ENCODE data around the gene SPATA17.
"Not testable (repeated sequence)": the region's sequence is repeated elsewhere in the genome, so short reads cannot be mapped to it uniquely, and the experiment has no call there.

SPATA17 gene

DNA sequence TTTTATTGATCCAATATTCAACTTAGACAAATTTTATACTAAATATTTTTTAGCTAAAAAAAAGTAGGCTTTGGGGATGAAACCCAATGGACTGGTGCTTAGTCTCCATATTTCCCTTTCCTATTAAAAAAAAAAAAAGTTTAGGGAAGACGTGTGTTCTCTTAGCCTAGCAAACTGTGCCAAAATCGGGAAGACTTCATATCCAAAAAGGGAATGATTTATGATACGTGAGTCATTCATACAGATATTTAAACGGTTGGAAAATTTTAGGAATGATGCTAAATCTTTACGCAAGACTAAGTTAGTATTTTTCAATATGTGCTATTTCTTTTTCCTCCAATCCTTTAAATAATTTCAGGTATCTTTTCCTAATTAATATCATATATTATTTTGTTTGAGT, 50.7 kb downstream of the SPATA17 start:
- no peak for DNase-seq (ENCODE audit: low spot score)

- DNase-seq (ENCODE audit: low spot score) = no peak
Observed at GRCh38 chr1:217687511-217687910, 56.4 kb downstream of the SPATA17 start.

DNA sequence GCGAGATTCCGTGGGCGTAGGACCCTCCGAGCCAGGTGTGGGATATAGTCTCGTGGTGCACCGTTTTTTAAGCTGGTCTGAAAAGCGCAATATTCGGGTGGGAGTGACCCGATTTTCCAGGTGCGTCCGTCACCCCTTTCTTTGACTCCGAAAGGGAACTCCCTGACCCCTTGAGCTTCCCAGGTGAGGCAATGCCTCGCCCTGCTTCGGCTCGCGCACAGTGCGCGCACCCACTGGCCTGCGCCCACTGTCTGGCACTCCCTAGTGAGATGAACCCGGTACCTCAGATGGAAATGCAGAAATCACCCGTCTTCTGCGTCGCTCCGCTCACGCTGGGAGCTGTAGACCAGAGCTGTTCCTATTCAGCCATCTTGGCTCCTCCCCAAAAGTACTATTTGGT, 65.0 kb downstream of the SPATA17 start:
- not testable (repeated sequence) for DNase-seq (ENCODE audit: low spot score)

DNA sequence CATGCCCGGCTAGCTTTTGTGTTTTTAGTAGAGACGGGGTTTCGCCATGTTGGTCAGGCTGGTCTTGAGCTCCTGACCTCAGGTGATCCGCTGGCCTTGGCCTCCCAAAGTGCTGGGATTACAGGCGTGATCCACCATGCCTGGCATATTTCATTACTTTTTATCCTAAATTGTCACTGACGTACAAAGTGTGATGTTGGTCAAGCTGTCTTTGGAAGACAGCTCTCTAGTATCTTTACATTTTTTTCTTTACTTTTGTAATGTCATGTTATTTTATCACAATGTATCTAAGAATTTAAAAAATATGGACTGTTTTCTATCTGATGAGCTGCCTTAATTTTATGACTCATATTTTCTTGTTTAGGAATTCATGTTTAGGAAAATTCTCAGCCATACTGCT, 72.2 kb downstream of the SPATA17 start:
- no peak for DNase-seq (ENCODE audit: low spot score)

DNA sequence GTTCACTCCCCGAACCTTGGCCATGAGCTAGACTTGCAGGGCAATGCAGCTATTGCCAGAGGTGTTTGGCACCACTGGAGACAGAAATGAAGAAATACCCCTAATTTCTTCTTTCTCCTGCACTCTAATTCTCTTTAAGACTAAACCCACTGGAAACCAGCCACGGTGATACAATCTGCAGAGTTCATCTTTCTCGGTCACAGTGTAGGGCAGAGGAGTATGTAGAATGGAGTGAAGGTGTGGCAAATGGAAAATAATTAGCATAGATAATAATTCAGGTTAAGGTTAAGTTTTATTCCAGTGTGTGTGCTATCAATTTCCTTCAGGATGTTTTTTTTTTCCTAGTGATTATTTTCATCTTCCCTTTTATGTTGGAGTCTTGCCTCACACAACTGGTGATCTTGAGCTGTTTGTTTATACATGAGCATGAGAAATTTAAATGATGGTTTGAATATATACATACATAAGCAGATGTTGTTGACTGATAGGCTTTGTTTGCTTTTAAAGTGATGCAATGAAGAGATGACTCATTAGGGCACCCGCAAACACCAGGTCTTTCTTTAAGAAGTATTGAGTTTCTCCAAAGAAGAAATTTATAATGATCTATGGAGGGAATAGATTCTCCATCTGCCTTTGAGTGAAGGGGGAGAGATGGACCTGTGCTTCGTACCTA, 81.9 kb downstream of the SPATA17 start:
- no peak for DNase-seq (ENCODE audit: low spot score)

DNA sequence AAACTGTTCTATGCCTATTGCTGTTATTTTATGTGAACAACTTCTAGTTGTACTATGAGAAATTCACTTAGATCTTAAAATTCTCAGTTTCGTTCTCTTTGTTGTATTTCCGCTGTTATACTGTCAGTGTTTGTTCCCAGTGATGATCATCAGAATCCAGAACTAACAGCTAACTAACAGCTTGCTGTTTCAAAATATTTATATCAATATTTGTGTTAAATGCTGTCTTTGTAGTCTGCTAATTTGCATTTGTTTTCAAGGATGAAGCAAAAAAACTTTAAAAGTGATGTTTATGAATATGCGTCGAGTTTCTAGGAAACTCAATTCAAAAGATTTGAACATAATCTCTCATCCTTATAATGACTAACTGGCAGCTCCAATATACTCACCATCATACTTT, 84.5 kb downstream of the SPATA17 start:
- no peak for DNase-seq (ENCODE audit: low spot score)

- DNase-seq (ENCODE audit: low spot score) = no peak
Observed at GRCh38 chr1:217717959-217718358, 86.8 kb downstream of the SPATA17 start.

GRCh38 chr1:217718873-217719272, 87.7 kb downstream of the SPATA17 start:
- DNase-seq (ENCODE audit: low spot score) = no peak

GRCh38 chr1:217721692-217722091, 90.5 kb downstream of the SPATA17 start:
- DNase-seq (ENCODE audit: low spot score) = no peak

GRCh38 chr1:217734973-217735372, 103.8 kb downstream of the SPATA17 start:
- no peak for DNase-seq (ENCODE audit: low spot score)

GRCh38 chr1:217747156-217747769, 116.1 kb downstream of the SPATA17 start:
- no peak for DNase-seq (ENCODE audit: low spot score)

GRCh38 chr1:217769768-217770167, 138.6 kb downstream of the SPATA17 start:
- DNase-seq (ENCODE audit: low spot score) = no peak

DNA sequence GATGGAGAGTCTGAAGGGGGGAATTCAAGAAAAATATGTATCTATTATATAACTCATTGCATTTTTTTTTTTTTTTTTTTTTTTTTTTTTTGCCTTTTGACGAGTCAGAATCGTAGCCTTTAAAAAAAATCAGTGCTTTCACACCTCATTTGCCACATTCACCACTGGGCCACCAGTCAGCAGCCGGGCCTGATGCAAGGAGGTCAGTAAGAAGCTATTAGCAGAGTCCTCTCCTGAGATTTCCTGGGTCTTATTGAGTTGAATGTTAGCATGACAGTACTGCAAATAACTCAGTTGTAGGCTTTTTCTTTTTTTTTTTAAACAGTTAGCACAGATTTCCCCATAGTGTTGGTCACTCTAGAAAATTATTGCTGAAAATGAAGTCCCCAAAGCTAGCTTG, 139.8 kb downstream of the SPATA17 start:
- DNase-seq (ENCODE audit: low spot score) = no peak

DNA sequence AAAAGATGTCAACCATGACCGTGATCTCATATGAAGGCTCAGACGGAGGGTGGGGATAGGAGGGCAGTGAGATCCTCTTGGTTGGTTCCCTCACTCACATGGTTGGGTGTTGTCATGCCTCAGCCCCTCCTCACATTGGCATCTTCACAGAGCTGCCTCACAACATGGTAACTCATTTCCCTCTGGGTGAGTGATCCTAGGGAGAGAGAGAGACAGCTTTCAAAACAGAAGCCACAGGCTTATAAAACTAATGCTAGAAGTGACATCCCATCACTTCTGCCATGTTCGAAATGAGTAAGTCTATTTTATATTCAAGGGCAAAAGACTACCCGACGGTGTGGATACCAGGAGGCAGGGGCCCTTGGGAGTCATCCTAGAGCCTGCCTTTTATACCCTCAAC, 145.5 kb downstream of the SPATA17 start:
- no peak for DNase-seq (ENCODE audit: low spot score)

GRCh38 chr1:217781056-217781455, 149.9 kb downstream of the SPATA17 start:
- no peak for DNase-seq (ENCODE audit: low spot score)

- DNase-seq (ENCODE audit: low spot score) = no peak
Observed at GRCh38 chr1:217791091-217791490, 159.9 kb downstream of the SPATA17 start.

DNA sequence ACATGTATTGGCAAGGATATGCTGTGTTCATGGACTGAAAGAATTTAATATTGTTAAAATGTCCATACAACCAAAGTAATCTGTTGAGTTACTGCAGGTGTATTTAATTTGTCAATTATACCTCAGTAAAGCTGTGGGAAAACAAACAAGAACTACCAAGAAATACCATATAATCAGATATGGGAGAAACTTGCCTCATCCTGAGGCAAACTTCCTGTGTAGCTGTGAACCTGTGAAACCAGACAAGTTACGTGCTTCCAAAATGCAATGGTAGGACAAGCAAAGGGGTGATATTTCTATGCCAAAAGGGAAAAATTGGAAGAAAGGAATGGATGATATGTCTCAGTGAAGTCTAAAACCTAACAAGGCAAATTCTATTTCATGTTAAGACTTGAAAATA, 174.6 kb downstream of the SPATA17 start:
- DNase-seq (ENCODE audit: low spot score) = no peak

DNA sequence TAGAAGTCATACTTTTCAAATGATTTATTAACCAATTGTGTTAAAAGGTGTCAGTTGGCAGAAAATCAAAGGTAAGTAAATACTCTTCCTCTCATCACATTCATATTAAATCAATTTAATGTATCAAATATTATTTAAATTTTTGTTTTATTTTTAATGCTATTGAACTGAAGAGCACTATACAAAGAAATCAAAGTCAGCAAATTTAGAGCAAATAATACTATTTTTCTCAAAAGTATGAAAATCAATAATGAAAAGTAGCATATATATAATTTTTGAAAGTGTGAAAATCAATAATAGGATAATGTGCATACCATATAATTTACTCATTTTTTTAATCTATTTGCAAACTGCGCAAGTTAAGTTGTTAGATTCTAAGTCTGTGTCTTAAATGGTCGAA, 181.0 kb downstream of the SPATA17 start:
- DNase-seq (ENCODE audit: low spot score) = no peak

DNA sequence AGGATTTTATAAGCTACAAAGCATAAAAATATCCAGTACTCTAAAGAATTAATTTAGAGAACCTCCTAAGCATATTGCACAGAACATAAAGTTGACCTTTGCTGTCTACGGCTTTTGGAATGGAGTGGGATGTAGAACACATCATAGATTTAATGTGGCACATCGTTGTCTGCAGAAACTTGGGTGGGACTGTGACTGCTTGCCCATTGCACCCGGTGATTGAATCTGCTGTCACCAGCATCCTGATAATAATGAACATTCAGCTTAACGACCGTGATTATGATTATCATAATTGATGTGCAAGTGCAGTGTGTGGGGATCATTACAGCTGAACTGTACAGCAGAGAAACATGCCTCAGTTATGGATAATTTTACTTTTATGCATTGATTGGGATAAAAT, 181.9 kb downstream of the SPATA17 start:
- DNase-seq (ENCODE audit: low spot score) = no peak

GRCh38 chr1:217837691-217838090, 206.5 kb downstream of the SPATA17 start:
- no peak for DNase-seq (ENCODE audit: low spot score)

DNA sequence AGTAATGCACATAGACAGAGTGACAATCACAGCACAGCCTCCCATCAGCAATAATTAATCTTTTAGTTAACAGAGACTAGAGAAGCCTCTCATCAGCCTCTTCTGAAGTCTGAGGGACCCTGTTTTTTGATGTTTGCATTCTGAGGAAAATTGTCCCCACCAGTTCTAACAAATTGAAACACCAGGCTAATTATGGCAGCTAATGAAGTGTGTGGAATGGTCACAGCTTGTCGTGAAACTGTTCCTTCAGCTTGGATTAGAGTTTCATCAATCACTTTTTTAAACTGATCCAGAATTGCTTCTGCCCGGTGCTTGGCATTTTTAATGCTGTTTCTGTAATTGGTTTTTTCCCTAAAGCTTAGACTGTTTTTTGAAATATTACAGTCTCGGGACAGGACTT, 208.0 kb downstream of the SPATA17 start:
- DNase-seq (ENCODE audit: low spot score) = no peak

DNA sequence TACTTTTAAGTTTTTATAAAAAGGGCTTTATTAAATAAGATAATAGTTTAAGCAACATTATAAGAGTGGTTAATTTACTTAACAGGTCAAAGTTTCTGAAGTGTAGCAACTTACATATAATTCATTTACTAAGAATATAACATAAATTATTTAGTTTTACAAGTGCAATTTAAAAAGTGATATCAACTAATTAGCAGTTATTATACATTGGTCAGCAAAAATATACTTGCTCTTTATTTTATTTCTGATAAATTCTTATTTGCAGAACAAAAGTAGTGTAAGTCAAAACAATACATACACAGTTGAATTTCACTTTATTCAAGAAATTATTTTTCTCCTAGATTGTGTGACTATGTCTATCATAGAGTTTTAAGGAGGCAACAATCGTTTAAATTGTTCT, 215.6 kb downstream of the SPATA17 start:
- no peak for DNase-seq (ENCODE audit: low spot score)

DNA sequence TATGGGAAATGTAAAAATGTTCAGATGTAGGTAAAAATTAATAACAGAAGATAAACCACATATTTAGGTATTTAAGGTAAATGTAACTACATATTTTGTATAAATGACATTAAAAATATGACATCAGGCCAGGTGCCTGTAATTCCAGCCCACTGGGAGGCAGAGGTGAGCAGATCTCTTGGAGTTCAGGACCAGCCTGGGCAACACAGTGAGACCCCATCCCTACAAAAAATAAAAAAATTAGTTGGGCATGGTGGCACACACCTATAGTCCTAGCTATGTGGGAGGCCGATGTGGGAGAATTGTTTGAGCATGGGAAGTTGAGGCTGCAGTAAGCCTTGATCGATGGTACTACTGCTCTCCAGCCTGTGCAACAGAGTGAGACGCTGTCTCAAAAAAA, 216.5 kb downstream of the SPATA17 start:
- DNase-seq (ENCODE audit: low spot score) = no peak

DNA sequence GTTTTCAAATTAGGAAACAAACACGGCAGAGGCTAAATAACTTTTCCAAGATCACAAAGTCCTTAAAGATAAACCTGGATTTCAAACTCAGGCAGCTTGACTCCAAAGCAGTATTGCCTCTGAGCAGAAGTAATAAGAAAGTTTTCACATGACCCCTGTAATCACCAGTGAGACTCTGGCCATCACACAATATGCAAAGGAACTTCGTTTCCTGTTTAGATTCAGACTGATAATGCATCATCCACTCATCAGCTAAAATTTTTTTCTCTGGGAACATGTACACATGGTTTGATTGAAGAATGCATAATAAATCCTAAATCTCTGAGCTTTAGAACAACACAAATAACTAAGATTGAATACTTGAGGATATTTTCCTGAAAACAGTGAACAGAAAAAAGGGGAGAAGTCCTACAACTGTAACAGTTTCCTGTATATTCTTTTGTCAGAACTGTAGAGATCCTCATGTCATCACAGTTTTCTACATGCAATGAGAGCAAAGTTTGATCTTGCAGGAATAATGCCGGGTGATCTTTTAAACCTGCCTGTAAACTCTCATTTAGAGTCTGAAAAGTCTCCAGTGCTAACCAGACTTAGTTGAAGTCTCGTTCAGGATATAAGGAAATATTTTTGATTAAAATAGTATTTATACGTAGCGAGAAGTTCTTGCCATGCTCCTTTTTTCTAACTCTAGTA, 225.3 kb downstream of the SPATA17 start:
- no peak for DNase-seq (ENCODE audit: low spot score)

Measured in hematopoietic multipotent progenitor cell treated with erythropoietin and hydrocortisone succinate and interleukin-3 and kit ligand, for 17 days (in vitro differentiated cells).